HepG2 (cell line): ENCODE measurements around the gene MAML1. TPM values are rescaled to one million over a fixed set of nuclear protein-coding genes. Genes with fewer than 3 reads are reported as not detected.
A peak's percentile ranks its signal among the peaks of the same experiment; 100 is the strongest.

Experiments used
- ATAC-seq: fragments of 200-7000 bp; cut with Tn5 transposase; 3 replicates; pipeline ENCODE4 v1.9.1; 2020; ENCODE audit warnings: mild to moderate bottlenecking, moderate library complexity
- BruUV-seq: library from RNA; stranded (reverse); fragments of 400-500 nt; replicated peaks from 2 replicates; lab custom pipeline; 2021; lab: Mats Ljungman, UMichigan
- CTCF ChIA-PET: fragments of 300-600 bp; formaldehyde crosslinking; extraction: SDS; loops from one replicate; lab custom pipeline; 2021; ENCODE audit warnings: low total read pairs, inconsistent platforms, low intra/inter-chr PET ratio; lab: Yijun Ruan, JAX
- POLR2A ChIA-PET: fragments of 350-600 bp; sonication (Branson Sonifier 250); formaldehyde crosslinking; loops from one replicate; lab custom pipeline; 2020; ENCODE audit warnings: antibody characterized with exemption, inconsistent platforms; lab: Yijun Ruan, JAX
- DNase-seq: peaks from one replicate; pipeline ENCODE4 v3.0.0-alpha.2; 2015; ENCODE audit warnings: low spot score
- FAIRE-seq: peaks from 3 replicates; lab custom pipeline; 2011; peaks lifted over from hg19 to GRCh38; lab: Jason Lieb, UNC
- H2AFZ ChIP-seq: one replicate; pipeline ENCODE4 v1.6.1; 2011; ENCODE audit warnings: low read length, inconsistent platforms
- H3K27ac ChIP-seq: fragments of 300-600 bp; 3 replicates; pipeline ENCODE4 v1.8.0; 2011; ENCODE audit warnings: mixed run types, mild to moderate bottlenecking, mixed read lengths, low read length, inconsistent platforms; ENCODE audit not compliant: insufficient read depth; ENCODE audit errors: extremely low read length
- H3K27me3 ChIP-seq, 2 experiments: fragments of 200-600 bp in 1 of 2; 2 replicates in 1 of 2; 3 replicates in 1 of 2; pipeline versions ENCODE4 v1.6.0 to v1.8.0; 2011; ENCODE audit warnings: low read length in 2 of 2, mild to moderate bottlenecking in 2 of 2, moderate library complexity in 2 of 2, inconsistent platforms in 1 of 2; ENCODE audit not compliant: insufficient read depth in 2 of 2, control insufficient read depth in 1 of 2
- H3K36me3 ChIP-seq, 2 experiments: fragments of 200-600 bp in 1 of 2; replicated peaks in 1 of 2; 2 replicates in 1 of 2; 3 replicates in 1 of 2; pipeline versions ENCODE4 v1.5.1 to v1.8.0; 2011; ENCODE audit warnings: low read length in 2 of 2, inconsistent platforms in 1 of 2; ENCODE audit not compliant: insufficient read depth in 2 of 2, control insufficient read depth in 1 of 2
- H3K4me1 ChIP-seq: 2 replicates; pipeline ENCODE4 v1.5.1; 2012; ENCODE audit warnings: low read length, inconsistent platforms; ENCODE audit not compliant: insufficient read depth
- H3K4me2 ChIP-seq: 2 replicates; pipeline ENCODE4 v1.6.0; 2011; ENCODE audit warnings: low read depth, low read length, inconsistent platforms
- H3K4me3 ChIP-seq, 3 experiments: fragments of 200-600 bp in 1 of 3; sonication (generic), shearing (Covaris generic) in 1 of 3; replicated peaks in 1 of 3; 2 replicates each; pipeline ENCODE4 v1.5.1; 2011 to 2016; ENCODE audit warnings: low read length in 3 of 3, inconsistent platforms in 2 of 3, low read depth in 2 of 3, mild to moderate bottlenecking in 2 of 3, control low read depth in 1 of 3, mixed read lengths in 1 of 3; ENCODE audit not compliant: insufficient read depth in 1 of 3
- H3K79me2 ChIP-seq: one replicate; pipeline ENCODE4 v1.6.1; 2011; ENCODE audit warnings: low read length, inconsistent platforms; ENCODE audit not compliant: insufficient read depth
- H3K9ac ChIP-seq: 2 replicates; pipeline ENCODE4 v1.6.0; 2011; ENCODE audit warnings: mild to moderate bottlenecking, low read depth, low read length, inconsistent platforms; ENCODE audit not compliant: insufficient read depth
- H3K9me3 ChIP-seq: 2 replicates; pipeline ENCODE4 v1.5.1; 2012; ENCODE audit warnings: mild to moderate bottlenecking, low read length
- H4K20me1 ChIP-seq: 2 replicates; pipeline ENCODE4 v1.6.0; 2011; ENCODE audit warnings: inconsistent platforms, mild to moderate bottlenecking, low read length, moderate library complexity; ENCODE audit not compliant: insufficient read depth
- SNAPC2 ChIP-seq: sonication (generic); formaldehyde crosslinking; IDR thresholded peaks from 2 replicates; pipeline ENCODE4 v1.8.1; 2022; ENCODE audit warnings: mild to moderate bottlenecking, missing genetic modification reagents
- TFAP4 ChIP-seq: sonication (generic); IDR thresholded peaks from 2 replicates; pipeline ENCODE4 v1.6.1; 2016; ENCODE audit warnings: low read depth, borderline replicate concordance
- TFE3 ChIP-seq: IDR thresholded peaks from 2 replicates; pipeline ENCODE4 v1.6.1; 2016
- ZBTB33 ChIP-seq: sonication (generic); formaldehyde crosslinking; IDR thresholded peaks from 2 replicates; pipeline ENCODE4 v1.4.0; 2020; ENCODE audit warnings: missing genetic modification reagents
- ZNF383 ChIP-seq: sonication (generic); formaldehyde crosslinking; IDR thresholded peaks from 2 replicates; pipeline ENCODE4 v1.4.0; 2020; ENCODE audit warnings: missing genetic modification reagents, mild to moderate bottlenecking, borderline replicate concordance
- WGBS: methylation state at CpG from one replicate; pipeline ENCODE4 v1.1.6; 2017; ENCODE audit warnings: low lambda C conversion rate; 5-methylcytosine and 5-hydroxymethylcytosine counted together
- in situ Hi-C: cut with HindIII; loops from 2 replicates; pipeline ENCODE4 v1.10.0; 2017; ENCODE audit warnings: low pct_unique_long_range_greater_than_20kb; ENCODE audit not compliant: extremely low pct_ligation_motif_present
- intact Hi-C: fragments of 100-400 bp; cut with micrococcal nuclease; formaldehyde crosslinking; loops from one replicate; pipeline ENCODE4 v1.10.0; 2022; ENCODE audit not compliant: unreplicated experiment
- polyA plus RNA-seq, 8 experiments: library from polyadenylated mRNA; depleted of rRNA in 3 of 8; stranded (reverse) in 7 of 8; unstranded in 1 of 8; fragments of >200 nt; fragmentation: Illumina TruSeq in 4 of 8; extraction: Trizol in 4 of 8; gene quantifications; 2 replicates each; pipeline versions ENCODE4 v1.2.1 to v1.2.3, GENCODE V29; 2011 to 2016; ENCODE audit warnings: low read depth in 4 of 8, missing spikeins in 1 of 8, mixed read lengths in 1 of 8; ENCODE audit not compliant: insufficient read depth in 1 of 8
- total RNA-seq, 5 experiments: library from RNA; depleted of rRNA; stranded (reverse); fragments of >200 nt; fragmentation: Illumina TruSeq; extraction: Trizol; gene quantifications; 2 replicates each; pipeline ENCODE4 v1.2.3, GENCODE V29; 2016; ENCODE audit warnings: low read depth in 1 of 5

Gene MAML1
- total and polyA plus RNA-seq, 2 of the 13 experiments (the other 11 are each of a cell fraction or from before 2014, with no cell fraction given) = 10.0 to 10.8 TPM

GRCh38 chr5:179815491-179816249, 83.0 kb downstream of the MAML1 start:
- peaks cover 5% of the 10 kb centered on the region for H3K79me2 ChIP-seq
- POLR2A ChIA-PET = interaction anchor here (5.3 kb wide), 1 partner anchor 10 kb away, joined by 115 read pairs; the partner anchor contains the start of gene MGAT4B

More at GRCh38 chr5:179815491-179816249, 83.0 kb downstream of the MAML1 start:
- Histone ChIP-seq H3K9me3 (no peaks in the 10 kb centered on the region), H3K4me1 (peaks cover 30% of the 10 kb centered on the region), H3K9ac (no peak overlapping the region), H3K4me2 (no peak overlapping the region), H3K27me3 (no peaks in the 10 kb centered on the region), H3K36me3 (peaks cover 11 to 19% of the 10 kb centered on the region in 2 experiments; a peak in 4 of 5 replicates), H4K20me1 (no peaks in the 10 kb centered on the region), H2AFZ (no peak overlapping the region), H3K4me3 (no peak overlapping the region), H3K27ac (no peak overlapping the region)
- CTCF ChIA-PET = no interaction called here
- in situ Hi-C loops (no loop called here), intact Hi-C loops (no loop called here)
- FAIRE-seq = no peak
- DNase-seq = no peak
- 99% methylated on average over 21 of the region's 21 CpGs for WGBS
- no peak for TF ChIP-seq TFE3 (CRISPR knock-in tag)
- 0 out of 2 replicates have a peak, but pooled peaks have one; percentile 14 for TF ChIP-seq ZBTB33 (CRISPR knock-in tag)
- no peak for TF ChIP-seq TFAP4
- TF ChIP-seq ZNF383 = no peak
- TF ChIP-seq SNAPC2 = no peak
- BruUV-seq = no TSS peak
- ATAC-seq = no peak
